Thoracic aorta (tissue), 2 donors: ENCODE measurements around the gene IQCH. TPM values are rescaled to one million over a fixed set of nuclear protein-coding genes. Genes with fewer than 3 reads are reported as not detected.

Experiments
- ATAC-seq: fragments of 150-250 bp; one replicate; pipeline ENCODE4 v1.8.0; 2017; ENCODE audit warnings: low read depth; ENCODE audit not compliant: insufficient number of reproducible peaks, low FRiP score
- DNase-seq: peaks from one replicate; pipeline ENCODE4 v3.0.0-alpha.2; 2020; ENCODE audit warnings: low spot score
- H3K27ac ChIP-seq, 2 donors: fragments of 200-600 bp; sonication (generic); 1 replicate in 1 of 2; 2 replicates in 1 of 2; pipeline ENCODE4 v1.5.1; 2016; ENCODE audit warnings: mild to moderate bottlenecking in 2 of 2, moderate library complexity in 2 of 2
- H3K27me3 ChIP-seq: fragments of 200-600 bp; sonication (generic); replicated peaks from 2 replicates; pipeline ENCODE4 v1.6.0; 2016; ENCODE audit warnings: mild to moderate bottlenecking; ENCODE audit not compliant: insufficient read depth
- H3K36me3 ChIP-seq: fragments of 200-600 bp; sonication (generic); one replicate; pipeline ENCODE4 v1.5.1; 2016
- H3K4me1 ChIP-seq, 2 donors: fragments of 200-600 bp; sonication (generic); 1 replicate in 1 of 2; 2 replicates in 1 of 2; pipeline versions ENCODE4 v1.5.1 to v1.6.0; 2016; ENCODE audit warnings: low read depth in 2 of 2, mild to moderate bottlenecking in 1 of 2; ENCODE audit not compliant: control insufficient read depth in 1 of 2
- H3K4me3 ChIP-seq: fragments of 200-600 bp; sonication (generic); 2 replicates; pipeline ENCODE4 v1.5.1; 2016; ENCODE audit warnings: mild to moderate bottlenecking
- H3K9me3 ChIP-seq: fragments of 200-600 bp; sonication (generic); 2 replicates; pipeline ENCODE4 v1.5.1; 2016
- total RNA-seq, 2 donors: library from RNA; depleted of rRNA; stranded (reverse); fragments of >200 nt; gene quantifications; one replicate each; pipeline versions ENCODE4 v1.1.0 to v1.2.3, GENCODE V29; 2016
- TF ChIP-seq, protein P1 (sequence below): fragments of 200-600 bp; sonication (generic); IDR thresholded peaks from one replicate; pipeline ENCODE4 v1.5.1; 2019; ENCODE audit warnings: antibody characterized with exemption

Gene IQCH
- total RNA-seq, 2 donors from 2014 or later: 0.14 to 2.3 TPM

DNA sequence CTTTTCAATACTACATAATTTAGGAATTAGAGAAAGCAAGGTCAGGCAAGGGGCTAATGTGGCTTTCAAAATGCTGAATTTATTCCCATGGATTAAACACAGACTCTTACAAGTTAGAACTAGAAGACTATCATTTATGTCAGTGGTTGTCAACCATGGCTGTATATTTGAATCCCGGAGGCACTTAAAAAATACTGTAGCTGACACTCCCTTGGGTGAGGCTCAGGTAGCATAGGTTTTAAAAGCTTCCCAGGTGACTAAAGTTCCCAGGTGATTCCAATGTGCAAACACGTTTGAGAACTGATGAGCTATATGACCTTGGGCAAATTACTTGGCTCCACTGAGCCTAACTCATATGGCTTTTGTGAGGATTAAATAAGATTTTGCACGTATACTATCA, 29.7 kb upstream of the IQCH start:
- TF ChIP-seq, protein P1, sequence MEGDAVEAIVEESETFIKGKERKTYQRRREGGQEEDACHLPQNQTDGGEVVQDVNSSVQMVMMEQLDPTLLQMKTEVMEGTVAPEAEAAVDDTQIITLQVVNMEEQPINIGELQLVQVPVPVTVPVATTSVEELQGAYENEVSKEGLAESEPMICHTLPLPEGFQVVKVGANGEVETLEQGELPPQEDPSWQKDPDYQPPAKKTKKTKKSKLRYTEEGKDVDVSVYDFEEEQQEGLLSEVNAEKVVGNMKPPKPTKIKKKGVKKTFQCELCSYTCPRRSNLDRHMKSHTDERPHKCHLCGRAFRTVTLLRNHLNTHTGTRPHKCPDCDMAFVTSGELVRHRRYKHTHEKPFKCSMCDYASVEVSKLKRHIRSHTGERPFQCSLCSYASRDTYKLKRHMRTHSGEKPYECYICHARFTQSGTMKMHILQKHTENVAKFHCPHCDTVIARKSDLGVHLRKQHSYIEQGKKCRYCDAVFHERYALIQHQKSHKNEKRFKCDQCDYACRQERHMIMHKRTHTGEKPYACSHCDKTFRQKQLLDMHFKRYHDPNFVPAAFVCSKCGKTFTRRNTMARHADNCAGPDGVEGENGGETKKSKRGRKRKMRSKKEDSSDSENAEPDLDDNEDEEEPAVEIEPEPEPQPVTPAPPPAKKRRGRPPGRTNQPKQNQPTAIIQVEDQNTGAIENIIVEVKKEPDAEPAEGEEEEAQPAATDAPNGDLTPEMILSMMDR: no peak

DNA sequence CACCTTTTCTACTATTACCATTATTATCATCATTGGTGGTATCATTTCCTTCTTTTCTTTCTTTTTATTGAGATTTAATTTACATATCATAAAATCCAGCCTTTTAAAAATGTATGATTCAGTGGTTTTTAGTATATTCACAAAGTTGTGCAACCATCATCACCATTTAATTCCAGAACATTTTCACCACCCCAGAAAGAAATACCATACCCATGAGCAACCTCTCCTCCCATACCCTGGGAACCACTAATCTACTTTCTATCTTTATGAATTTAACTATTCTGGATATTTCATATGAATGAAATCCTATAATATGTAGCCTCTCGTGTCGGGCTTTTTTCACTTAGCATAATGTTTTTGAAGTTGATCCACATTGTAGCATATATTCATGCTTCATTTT, 29.2 kb upstream of the IQCH start:
- no peak overlapping the region for H3K4me3 ChIP-seq
- no peak for ATAC-seq
- TF ChIP-seq, protein P1: no peak

More for the DNA sequence above, 29.7 kb upstream of the IQCH start:
- H3K36me3 ChIP-seq: no peaks in the 10 kb centered on the region
- DNase-seq (no peak), ATAC-seq (no peak)
- no peaks in the 10 kb centered on the region for H3K9me3 ChIP-seq
- H3K27ac ChIP-seq: no peak overlapping the region
- no peak overlapping the region for H3K4me3 ChIP-seq
- H3K27me3 ChIP-seq: no peaks in the 10 kb centered on the region
- no peaks in the 10 kb centered on the region for H3K4me1 ChIP-seq

DNA sequence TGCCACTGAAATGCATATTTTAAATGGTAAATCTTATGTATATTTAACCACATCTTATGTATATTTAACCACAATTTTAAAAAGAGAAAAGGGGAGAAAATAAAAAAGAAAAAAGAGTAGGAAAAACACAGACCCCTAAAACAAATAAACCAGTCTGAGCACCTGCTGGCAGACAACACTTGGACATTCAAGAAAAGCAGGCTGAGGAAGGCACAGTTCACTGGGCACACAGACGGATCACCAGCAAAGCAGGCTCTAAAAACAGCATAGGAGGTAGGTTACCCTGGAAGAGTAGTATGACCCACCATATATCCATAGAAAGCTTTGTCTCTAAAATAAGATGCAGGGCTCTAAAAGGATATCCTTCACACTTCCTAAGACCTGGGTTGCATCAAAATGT, 27.2 kb upstream of the IQCH start:
- ATAC-seq (no peak), DNase-seq (no peak)
- no peak overlapping the region for H3K27ac ChIP-seq
- H3K27me3 ChIP-seq: no peaks in the 10 kb centered on the region
- H3K4me3 ChIP-seq: no peak overlapping the region
- H3K36me3 ChIP-seq: no peaks in the 10 kb centered on the region
- TF ChIP-seq, protein P1: no peak
- H3K9me3 ChIP-seq: no peaks in the 10 kb centered on the region
- H3K4me1 ChIP-seq: no peaks in the 10 kb centered on the region

More for the DNA sequence above, 29.2 kb upstream of the IQCH start:
- Histone ChIP-seq H3K27ac (no peak overlapping the region), H3K4me1 (no peaks in the 10 kb centered on the region), H3K27me3 (no peaks in the 10 kb centered on the region), H3K36me3 (no peaks in the 10 kb centered on the region), H3K9me3 (no peaks in the 10 kb centered on the region)
- no peak for DNase-seq

DNA sequence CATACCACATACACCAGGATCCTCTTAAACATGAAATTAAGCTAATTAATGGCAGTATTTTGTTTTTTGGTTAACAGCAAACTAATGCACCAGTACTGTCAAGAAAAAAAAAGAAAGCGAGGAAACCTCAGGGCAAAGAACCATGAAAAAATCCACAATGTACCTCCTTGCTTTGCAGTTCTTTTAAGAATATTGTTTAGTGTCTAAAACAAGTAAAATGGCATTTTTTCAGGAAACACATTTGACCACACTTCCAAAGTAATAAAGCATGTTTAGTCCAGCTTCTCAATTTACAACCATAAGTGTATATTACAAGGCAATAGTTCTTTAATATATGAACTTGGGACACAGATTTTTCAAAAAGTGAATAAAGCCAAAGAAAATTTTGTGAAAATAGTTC, 26.7 kb upstream of the IQCH start:
- DNase-seq (no peak), ATAC-seq (no peak)
- no peak overlapping the region for H3K27ac ChIP-seq
- no peak overlapping the region for H3K4me3 ChIP-seq
- H3K4me1 ChIP-seq: no peaks in the 10 kb centered on the region
- TF ChIP-seq, protein P1: no peak
- no peaks in the 10 kb centered on the region for H3K9me3 ChIP-seq
- H3K27me3 ChIP-seq: no peaks in the 10 kb centered on the region
- no peaks in the 10 kb centered on the region for H3K36me3 ChIP-seq

DNA sequence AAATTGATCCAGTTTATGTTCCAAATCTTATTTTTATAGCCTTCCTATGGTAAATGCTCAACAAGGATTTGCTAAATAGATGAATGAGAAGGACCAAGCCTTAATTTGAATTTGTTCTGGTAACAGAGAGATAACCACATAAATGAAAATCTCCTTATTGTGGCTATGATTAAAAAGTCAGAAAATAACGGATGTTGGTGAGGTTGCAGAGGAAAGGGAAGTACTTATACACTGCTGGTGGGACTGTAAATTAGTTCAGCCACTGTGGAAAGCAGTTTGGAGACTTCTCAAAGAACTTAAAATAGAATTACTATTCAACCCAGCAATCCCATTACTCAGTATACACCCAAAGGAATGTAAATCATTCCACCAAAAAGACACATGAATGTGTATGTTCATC, 26.3 kb upstream of the IQCH start:
- Histone ChIP-seq H3K27ac (no peak overlapping the region), H3K9me3 (no peaks in the 10 kb centered on the region), H3K4me3 (no peak overlapping the region), H3K27me3 (no peaks in the 10 kb centered on the region), H3K36me3 (no peaks in the 10 kb centered on the region), H3K4me1 (no peaks in the 10 kb centered on the region)
- ATAC-seq (no peak), DNase-seq (no peak)
- TF ChIP-seq, protein P1: no peak
